HCT116 (cell line): ENCODE measurements around the gene ASCC1. TPM values are rescaled to one million over a fixed set of nuclear protein-coding genes. Genes with fewer than 3 reads are reported as not detected.

Experiments
- ATAC-seq: fragments of 200-7000 bp; cut with Tn5 transposase; 2 replicates; pipeline ENCODE4 v1.9.1; 2020; ENCODE audit warnings: mild to moderate bottlenecking, moderate library complexity
- BruUV-seq: library from RNA; stranded (reverse); fragments of 400-500 nt; replicated peaks from 2 replicates; lab custom pipeline; 2021; lab: Mats Ljungman, UMichigan
- CTCF ChIA-PET: fragments of 300-600 bp; sonication (Branson Sonifier 250); formaldehyde crosslinking; loops from one replicate; lab custom pipeline; 2021; ENCODE audit warnings: antibody characterized with exemption; lab: Charles Lee
- POLR2A ChIA-PET: fragments of 300-600, 350-600 bp; sonication (Branson Sonifier 250); formaldehyde crosslinking; loops from one replicate; lab custom pipeline; 2021; ENCODE audit warnings: antibody characterized with exemption; lab: Charles Lee
- RAD21 ChIA-PET, 2 experiments: fragments of 300-600 bp; sonication (Branson Sonifier 250); formaldehyde crosslinking; loops; one replicate each; lab custom pipeline; 2023; ENCODE audit warnings: low total read pairs in 2 of 2; ENCODE audit not compliant: uncharacterized antibody in 2 of 2, unreplicated experiment in 2 of 2, low non-redundant PET in 1 of 2; lab: Charles Lee
- DNase-seq: peaks from one replicate; pipeline ENCODE4 v3.0.0-alpha.2; 2010; ENCODE audit warnings: low read depth, low spot score
- H2AFZ ChIP-seq: fragments of 200-600 bp; shearing (Covaris generic), sonication (generic); 2 replicates; pipeline ENCODE4 v1.6.1; 2017; ENCODE audit warnings: low read depth, mixed run types, mixed read lengths, antibody characterized with exemption, low read length; ENCODE audit not compliant: poor library complexity, severe bottlenecking
- H3K27ac ChIP-seq: 2 replicates; pipeline ENCODE4 v1.5.1; 2012; ENCODE audit warnings: low read depth, low read length
- H3K27me3 ChIP-seq: fragments of 200-600 bp; sonication (generic); 2 replicates; pipeline ENCODE4 v1.6.1; 2016; ENCODE audit warnings: mixed run types, low read length, mixed read lengths; ENCODE audit not compliant: insufficient read depth
- H3K36me3 ChIP-seq, 2 experiments: fragments of 200-500 bp in 1 of 2; fragments of 200-600 bp in 1 of 2; sonication (Bioruptor generic) in 1 of 2; sonication (generic) in 1 of 2; 2 replicates each; pipeline versions ENCODE4 v1.5.1 to v1.6.1; 2014 to 2016; ENCODE audit warnings: low read length in 2 of 2, inconsistent platforms in 1 of 2, mixed read lengths in 1 of 2, mixed run types in 1 of 2; ENCODE audit not compliant: insufficient read depth in 2 of 2, control insufficient read depth in 1 of 2
- H3K4me1 ChIP-seq, 2 experiments: fragments of 200-600 bp in 1 of 2; sonication (generic) in 1 of 2; 2 replicates each; pipeline versions ENCODE4 v1.5.1 to v1.6.1; 2012 to 2017; ENCODE audit warnings: low read length in 2 of 2, inconsistent platforms in 1 of 2, mild to moderate bottlenecking in 1 of 2, mixed read lengths in 1 of 2, mixed run types in 1 of 2, moderate library complexity in 1 of 2; ENCODE audit not compliant: insufficient read depth in 2 of 2, control insufficient read depth in 1 of 2
- H3K4me2 ChIP-seq: fragments of 200-600 bp; sonication (generic); 2 replicates; pipeline ENCODE4 v1.6.1; 2017; ENCODE audit warnings: mixed run types, low read length, mixed read lengths
- H3K4me3 ChIP-seq, 2 experiments: fragments of 200-600 bp in 1 of 2; sonication (generic) in 1 of 2; replicated peaks in 1 of 2; 2 replicates each; pipeline ENCODE4 v1.5.1; 2011 to 2016; ENCODE audit warnings: low read length in 2 of 2, control low read depth in 1 of 2, low read depth in 1 of 2, mild to moderate bottlenecking in 1 of 2, mixed read lengths in 1 of 2, mixed run types in 1 of 2
- H3K79me2 ChIP-seq: fragments of 200-600 bp; sonication (generic); 2 replicates; pipeline ENCODE4 v1.6.1; 2017; ENCODE audit warnings: mild to moderate bottlenecking, mixed run types, low read length, moderate library complexity, mixed read lengths; ENCODE audit not compliant: insufficient read depth
- H3K9ac ChIP-seq: fragments of 200-600 bp; sonication (generic); 2 replicates; pipeline ENCODE4 v1.6.1; 2016; ENCODE audit warnings: low read length, mixed read lengths
- H3K9me2 ChIP-seq: fragments of 200-600 bp; sonication (generic), shearing (Covaris generic); 2 replicates; pipeline ENCODE4 v1.6.1; 2017; ENCODE audit warnings: mixed run types, mild to moderate bottlenecking, moderate library complexity; ENCODE audit not compliant: insufficient read depth
- H3K9me3 ChIP-seq, 2 experiments: fragments of 200-500 bp in 1 of 2; fragments of 200-600 bp in 1 of 2; sonication (Bioruptor generic) in 1 of 2; sonication (generic) in 1 of 2; 2 replicates each; pipeline ENCODE4 v1.6.1; 2014 to 2017; ENCODE audit warnings: low read length in 2 of 2, mixed read lengths in 2 of 2, inconsistent platforms in 1 of 2, low read depth in 1 of 2, mild to moderate bottlenecking in 1 of 2, mixed run types in 1 of 2, moderate library complexity in 1 of 2; ENCODE audit not compliant: control insufficient read depth in 1 of 2, insufficient read depth in 1 of 2
- H4K20me1 ChIP-seq: fragments of 200-600 bp; sonication (generic), shearing (Covaris generic); 2 replicates; pipeline ENCODE4 v1.6.1; 2017; ENCODE audit warnings: mixed run types, mild to moderate bottlenecking, moderate library complexity; ENCODE audit not compliant: insufficient read depth
- EGR1 ChIP-seq: IDR thresholded peaks from 2 replicates; pipeline ENCODE4 v1.6.1; 2012; ENCODE audit warnings: low read depth
- ELF1 ChIP-seq: IDR thresholded peaks from 2 replicates; pipeline ENCODE4 v1.6.1; 2012; ENCODE audit warnings: low read depth, borderline replicate concordance
- JUND ChIP-seq: IDR thresholded peaks from 2 replicates; pipeline ENCODE4 v1.6.1; 2012
- MAX ChIP-seq: IDR thresholded peaks from 2 replicates; pipeline ENCODE4 v1.6.1; 2012
- POLR2AphosphoS5 ChIP-seq: IDR thresholded peaks from 2 replicates; pipeline ENCODE4 v1.6.1; 2011; ENCODE audit warnings: mild to moderate bottlenecking, low read depth, low read length, moderate library complexity
- REST ChIP-seq: IDR thresholded peaks from 2 replicates; pipeline ENCODE4 v1.6.1; 2012; ENCODE audit warnings: low read depth
- SIN3A ChIP-seq: IDR thresholded peaks from 2 replicates; pipeline ENCODE4 v1.6.1; 2012; ENCODE audit warnings: low read depth
- SP1 ChIP-seq: IDR thresholded peaks from 2 replicates; pipeline ENCODE4 v1.6.1; 2012; ENCODE audit warnings: low read depth
- TCF7L2 ChIP-seq: IDR thresholded peaks from 2 replicates; pipeline ENCODE4 v1.7.0; 2011; ENCODE audit warnings: borderline replicate concordance, inconsistent platforms; ENCODE audit not compliant: insufficient read depth, insufficient read length; ENCODE audit errors: extremely low read depth
- YY1 ChIP-seq: IDR thresholded peaks from 2 replicates; pipeline ENCODE4 v1.6.1; 2011; ENCODE audit warnings: low read length, low read depth, moderate library complexity, mild to moderate bottlenecking; ENCODE audit not compliant: insufficient replicate concordance; ENCODE audit errors: extremely low read depth
- ZFX ChIP-seq: fragments of 450-650 bp; IDR thresholded peaks from 2 replicates; pipeline ENCODE4 v1.6.1; 2017
- ZNF274 ChIP-seq: fragments of 200-500 bp; sonication (Bioruptor generic); IDR thresholded peaks from 2 replicates; pipeline ENCODE4 v1.6.1; 2014; ENCODE audit warnings: mild to moderate bottlenecking, low read depth, low read length, inconsistent platforms
- intact Hi-C: fragments of 100-400 bp; cut with micrococcal nuclease; formaldehyde crosslinking; loops from 2 replicates; pipeline ENCODE4 v1.10.0; 2022
- total RNA-seq: library from RNA; stranded (reverse); gene quantifications from one replicate; pipeline ENCODE4 v1.2.1, GENCODE V29; 2021; ENCODE audit not compliant: unreplicated experiment
- TF ChIP-seq, protein P1 (sequence below): IDR thresholded peaks from 2 replicates; pipeline ENCODE4 v1.6.1; 2012

ASCC1 gene
- total RNA-seq, 1 experiment from 2014 or later, result 34.5 TPM

DNA sequence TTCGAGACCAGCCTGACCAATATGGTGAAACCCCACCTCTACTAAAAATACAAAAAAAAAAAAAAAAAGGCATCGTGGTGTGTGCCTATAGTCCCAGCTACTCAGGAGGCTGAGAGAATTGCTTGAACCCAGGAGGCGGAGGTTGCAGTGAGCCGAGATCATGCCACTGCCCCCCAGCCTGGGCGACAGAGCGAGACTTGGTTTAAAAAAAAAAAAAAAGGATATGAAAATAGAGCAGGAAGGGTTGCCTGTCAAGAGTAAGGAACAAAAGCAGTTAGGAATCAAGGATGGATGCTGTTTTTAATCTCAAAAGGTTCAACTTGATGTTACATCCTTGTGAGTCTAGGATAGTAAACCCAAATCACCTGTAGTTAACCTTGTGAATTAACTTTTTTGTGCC, 11.8 kb upstream of the ASCC1 start:
- peaks cover 0 to 3% of the 10 kb centered on the region in 2 experiments; a peak in 2 of 4 replicates for H3K4me1 ChIP-seq
- no peak overlapping the region for H3K9ac ChIP-seq
- no peak overlapping the region for H3K27ac ChIP-seq
- no peaks in the 10 kb centered on the region for H4K20me1 ChIP-seq
- DNase-seq, result no peak
- H3K9me3 ChIP-seq, result no peaks in the 10 kb centered on the region
- no peaks in the 10 kb centered on the region for H3K27me3 ChIP-seq
- no peak overlapping the region for H3K4me2 ChIP-seq
- no peak overlapping the region for H2AFZ ChIP-seq
- CTCF ChIA-PET, result no interaction called here
- peaks cover 10 to 18% of the 10 kb centered on the region in 2 experiments for H3K36me3 ChIP-seq
- no peak for TF ChIP-seq ZFX
- no peak for TF ChIP-seq ELF1
- no peak for TF ChIP-seq JUND
- no peak for TF ChIP-seq MAX
- TF ChIP-seq REST, result no peak
- TF ChIP-seq SIN3A, result no peak
- no peak for TF ChIP-seq POLR2AphosphoS5
- TF ChIP-seq TCF7L2, result no peak
- TF ChIP-seq EGR1, result no peak
- no peak for TF ChIP-seq ZNF274
- TF ChIP-seq, protein P1, sequence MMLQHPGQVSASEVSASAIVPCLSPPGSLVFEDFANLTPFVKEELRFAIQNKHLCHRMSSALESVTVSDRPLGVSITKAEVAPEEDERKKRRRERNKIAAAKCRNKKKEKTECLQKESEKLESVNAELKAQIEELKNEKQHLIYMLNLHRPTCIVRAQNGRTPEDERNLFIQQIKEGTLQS, result no peak
- TF ChIP-seq SP1, result no peak
- TF ChIP-seq YY1, result no peak
- POLR2A ChIA-PET, result interaction anchor here (0.7 kb wide), 1 partner anchor 12 kb away, joined by 3 read pairs; the partner anchor contains the start of genes ANAPC16 and ASCC1
- H3K9me2 ChIP-seq, result no peaks in the 10 kb centered on the region
- RAD21 ChIA-PET, result no interaction called here
- no peak for ATAC-seq
- BruUV-seq, result no TSS peak
- intact Hi-C loops, result loop anchor here (5.0 kb wide), 1 partner anchor 181 kb away; no protein-coding TSS in a partner anchor
- no peak overlapping the region for H3K4me3 ChIP-seq
- H3K79me2 ChIP-seq, result peaks cover 36% of the 10 kb centered on the region
